Body of pancreas (tissue), 4 donors: Measurements from ENCODE around the gene FBXL14.

Source experiments
- POLR2A ChIP-seq, 3 donors: fragments of 450-650 bp; IDR thresholded peaks; one replicate each; pipeline ENCODE4 v1.6.1; 2016; ENCODE audit warnings: antibody characterized with exemption in 3 of 3, mild to moderate bottlenecking in 2 of 3
- TF ChIP-seq, protein P1 (sequence below), 7 experiments: fragments of 450-650 bp in 4 of 7; fragments of 200-600 bp in 3 of 7; sonication (generic) in 3 of 7; IDR thresholded peaks; one replicate each; pipeline ENCODE4 v1.5.1; 2016 to 2019; ENCODE audit warnings: antibody characterized with exemption in 7 of 7

DNA sequence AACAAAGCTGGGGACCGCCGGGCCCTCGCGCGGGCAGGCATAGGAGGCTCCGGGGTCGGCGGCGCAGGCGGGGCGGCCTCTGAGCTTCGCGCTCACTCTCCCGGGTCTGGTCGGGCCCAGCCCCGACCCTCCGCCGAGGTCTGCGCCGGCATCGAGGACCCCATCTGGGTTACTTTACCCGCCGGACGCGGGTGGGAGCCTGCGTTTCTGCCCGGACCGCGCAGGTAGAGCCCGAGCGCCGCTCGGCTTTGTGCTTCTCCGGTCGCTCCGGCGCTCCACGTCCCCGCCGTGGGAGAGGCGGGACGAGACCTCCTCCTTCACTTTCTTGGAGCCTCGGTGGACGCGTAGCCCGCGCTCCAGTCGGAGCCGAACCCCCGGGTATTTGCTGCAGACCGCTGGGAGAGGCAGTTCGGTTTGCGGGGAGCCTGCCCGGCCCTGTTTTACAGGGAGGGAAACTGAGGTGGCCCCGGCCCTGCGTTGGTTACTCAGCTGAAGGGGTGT lies 63.2 kb downstream of the FBXL14 start:
- TF ChIP-seq POLR2A (IDR thresholded peaks at IDR 0.05) = no peak
- TF ChIP-seq, protein P1, sequence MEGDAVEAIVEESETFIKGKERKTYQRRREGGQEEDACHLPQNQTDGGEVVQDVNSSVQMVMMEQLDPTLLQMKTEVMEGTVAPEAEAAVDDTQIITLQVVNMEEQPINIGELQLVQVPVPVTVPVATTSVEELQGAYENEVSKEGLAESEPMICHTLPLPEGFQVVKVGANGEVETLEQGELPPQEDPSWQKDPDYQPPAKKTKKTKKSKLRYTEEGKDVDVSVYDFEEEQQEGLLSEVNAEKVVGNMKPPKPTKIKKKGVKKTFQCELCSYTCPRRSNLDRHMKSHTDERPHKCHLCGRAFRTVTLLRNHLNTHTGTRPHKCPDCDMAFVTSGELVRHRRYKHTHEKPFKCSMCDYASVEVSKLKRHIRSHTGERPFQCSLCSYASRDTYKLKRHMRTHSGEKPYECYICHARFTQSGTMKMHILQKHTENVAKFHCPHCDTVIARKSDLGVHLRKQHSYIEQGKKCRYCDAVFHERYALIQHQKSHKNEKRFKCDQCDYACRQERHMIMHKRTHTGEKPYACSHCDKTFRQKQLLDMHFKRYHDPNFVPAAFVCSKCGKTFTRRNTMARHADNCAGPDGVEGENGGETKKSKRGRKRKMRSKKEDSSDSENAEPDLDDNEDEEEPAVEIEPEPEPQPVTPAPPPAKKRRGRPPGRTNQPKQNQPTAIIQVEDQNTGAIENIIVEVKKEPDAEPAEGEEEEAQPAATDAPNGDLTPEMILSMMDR (IDR thresholded peaks at IDR 0.05) = no peak
